ENCODE measurements around the gene GRIK4. TPM values are rescaled to one million over a fixed set of nuclear protein-coding genes. Genes with fewer than 3 reads are reported as not detected.

Gene GRIK4
- total and polyA plus RNA-seq, 2 experiments from 2014 or later = not detected

GRCh38 chr11:120574876-120575275 is 63.3 kb downstream of the GRIK4 start:
- Histone ChIP-seq H3K27me3 (replicated peaks; ENCODE audit: insufficient read depth) (peaks cover 38% of the 10 kb centered on the region), H4K20me1 (ENCODE audit: insufficient read depth) (no peaks in the 10 kb centered on the region), H3K4me3 (no peak overlapping the region), H3K79me2 (ENCODE audit: insufficient read depth) (no peaks in the 10 kb centered on the region), H3K27ac (no peak overlapping the region), H3K4me1 (ENCODE audit: insufficient read depth) (no peaks in the 10 kb centered on the region), H3K36me3 (ENCODE audit: low read depth) (no peaks in the 10 kb centered on the region), H2AFZ (no peak overlapping the region), H3K9ac (no peak overlapping the region), H3K4me2 (ENCODE audit: unreplicated experiment) (no peak overlapping the region), H3K9me3 (ENCODE audit: low read depth) (no peaks in the 10 kb centered on the region), H3K9me2 (ENCODE audit: insufficient read depth) (no peaks in the 10 kb centered on the region), H3F3A (ENCODE audit: insufficient read depth) (no peaks in the 10 kb centered on the region)
- WGBS, 2 experiments (ENCODE audit: low coverage in 1 of 2, low lambda C conversion rate in 2 of 2, missing lambda C conversion rate in 2 of 2) = 67 to 74% methylated on average over 8 of the region's 8 CpGs
- no peak for TF ChIP-seq EZH2phosphoT487 (IDR thresholded peaks at IDR 0.05; ENCODE audit: insufficient read depth, low read depth)
- no peak for TF ChIP-seq EZH2 (IDR thresholded peaks at IDR 0.05; ENCODE audit: insufficient read depth, poor library complexity, severe bottlenecking)
- in situ Hi-C loops (cut with MboI) = no loop called here
- no peak for DNase-seq

DNA sequence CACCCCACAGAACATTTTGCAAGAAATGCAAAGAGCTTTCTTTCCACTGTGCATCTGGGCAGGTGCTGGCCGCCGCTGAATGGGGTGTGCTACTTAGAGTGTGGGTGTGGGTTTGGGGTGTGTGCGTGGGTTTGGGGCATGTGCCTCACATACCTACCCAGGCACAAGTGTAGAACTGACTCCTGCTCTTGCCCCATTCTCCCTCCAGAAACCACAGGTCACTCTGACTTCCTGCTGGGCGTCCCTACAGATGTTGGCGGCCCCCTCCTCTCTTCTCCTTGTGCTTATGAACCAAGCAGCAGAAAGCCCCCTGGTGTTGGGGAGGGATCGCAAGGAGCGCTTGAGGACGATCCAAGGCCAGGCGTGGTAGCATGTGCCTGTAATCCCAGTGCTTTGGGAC is 63.9 kb downstream of the GRIK4 start:
- Histone ChIP-seq H3K27ac (no peak overlapping the region), H3K4me2 (ENCODE audit: unreplicated experiment) (no peak overlapping the region), H3K4me1 (ENCODE audit: insufficient read depth) (no peaks in the 10 kb centered on the region), H3F3A (ENCODE audit: insufficient read depth) (no peaks in the 10 kb centered on the region), H3K4me3 (no peak overlapping the region), H3K27me3 (replicated peaks; ENCODE audit: insufficient read depth) (peaks cover 44% of the 10 kb centered on the region), H3K9me2 (ENCODE audit: insufficient read depth) (no peaks in the 10 kb centered on the region), H4K20me1 (ENCODE audit: insufficient read depth) (no peaks in the 10 kb centered on the region), H3K9me3 (ENCODE audit: low read depth) (no peaks in the 10 kb centered on the region), H3K36me3 (ENCODE audit: low read depth) (no peaks in the 10 kb centered on the region), H3K9ac (no peak overlapping the region), H2AFZ (no peak overlapping the region), H3K79me2 (ENCODE audit: insufficient read depth) (no peaks in the 10 kb centered on the region)
- WGBS, 2 experiments (ENCODE audit: low coverage in 1 of 2, low lambda C conversion rate in 2 of 2, missing lambda C conversion rate in 2 of 2) = 60 to 62% methylated on average over 9 of the region's 9 CpGs
- DNase-seq = no peak
- TF ChIP-seq EZH2phosphoT487 (IDR thresholded peaks at IDR 0.05; ENCODE audit: insufficient read depth, low read depth) = no peak
- in situ Hi-C loops (cut with MboI) = no loop called here

- Histone ChIP-seq H3F3A (ENCODE audit: insufficient read depth) (no peaks in the 10 kb centered on the region), H3K4me3 (no peak overlapping the region)
- WGBS, 2 experiments (ENCODE audit: low coverage in 1 of 2, low lambda C conversion rate in 2 of 2, missing lambda C conversion rate in 2 of 2) = 50 to 55% methylated on average over 7 of the region's 7 CpGs
Measured at GRCh38 chr11:120576606-120577005, 65.1 kb downstream of the GRIK4 start.

GRCh38 chr11:120577041-120577440 is 65.5 kb downstream of the GRIK4 start:
- no peak for TF ChIP-seq EZH2phosphoT487 (IDR thresholded peaks at IDR 0.05; ENCODE audit: insufficient read depth, low read depth)
- TF ChIP-seq EZH2 (IDR thresholded peaks at IDR 0.05; ENCODE audit: insufficient read depth, poor library complexity, severe bottlenecking) = no peak
- DNase-seq = no peak
- Histone ChIP-seq H3K4me3 (no peak overlapping the region), H3K27ac (no peak overlapping the region), H3F3A (ENCODE audit: insufficient read depth) (no peaks in the 10 kb centered on the region), H4K20me1 (ENCODE audit: insufficient read depth) (no peaks in the 10 kb centered on the region), H3K36me3 (ENCODE audit: low read depth) (no peaks in the 10 kb centered on the region), H3K9ac (no peak overlapping the region), H3K79me2 (ENCODE audit: insufficient read depth) (no peaks in the 10 kb centered on the region), H3K27me3 (replicated peaks; ENCODE audit: insufficient read depth) (peaks cover 53% of the 10 kb centered on the region), H3K9me2 (ENCODE audit: insufficient read depth) (no peaks in the 10 kb centered on the region), H3K4me2 (ENCODE audit: unreplicated experiment) (no peak overlapping the region), H3K9me3 (ENCODE audit: low read depth) (no peaks in the 10 kb centered on the region), H2AFZ (no peak overlapping the region), H3K4me1 (ENCODE audit: insufficient read depth) (no peaks in the 10 kb centered on the region)
- in situ Hi-C loops (cut with MboI) = no loop called here
- 74 to 79% methylated on average over 2 of the region's 2 CpGs for WGBS, 2 experiments (ENCODE audit: low coverage in 1 of 2, low lambda C conversion rate in 2 of 2, missing lambda C conversion rate in 2 of 2)

More at GRCh38 chr11:120576606-120577005, 65.1 kb downstream of the GRIK4 start:
- Histone ChIP-seq H3K4me2 (ENCODE audit: unreplicated experiment) (no peak overlapping the region), H3K9ac (no peak overlapping the region), H3K27me3 (replicated peaks; ENCODE audit: insufficient read depth) (peaks cover 53% of the 10 kb centered on the region), H3K36me3 (ENCODE audit: low read depth) (no peaks in the 10 kb centered on the region), H3K27ac (no peak overlapping the region), H3K9me3 (ENCODE audit: low read depth) (no peaks in the 10 kb centered on the region), H2AFZ (no peak overlapping the region), H4K20me1 (ENCODE audit: insufficient read depth) (no peaks in the 10 kb centered on the region), H3K9me2 (ENCODE audit: insufficient read depth) (no peaks in the 10 kb centered on the region), H3K79me2 (ENCODE audit: insufficient read depth) (no peaks in the 10 kb centered on the region), H3K4me1 (ENCODE audit: insufficient read depth) (no peaks in the 10 kb centered on the region)
- in situ Hi-C loops (cut with MboI) = no loop called here
- DNase-seq = no peak
- TF ChIP-seq EZH2 (IDR thresholded peaks at IDR 0.05; ENCODE audit: insufficient read depth, poor library complexity, severe bottlenecking) (no peak), EZH2phosphoT487 (IDR thresholded peaks at IDR 0.05; ENCODE audit: insufficient read depth, low read depth) (no peak)
